Left forelimb (tissue), 1 donor: ENCODE measurements around the gene RNF222.
"Not testable (repeated sequence)": the region's sequence is repeated elsewhere in the genome, so short reads cannot be mapped to it uniquely, and the experiment has no call there.

Experiments
- DNase-seq: peaks from one replicate; pipeline ENCODE4 v3.0.0-alpha.2; 2018; ENCODE audit warnings: low spot score

RNF222 gene

DNA sequence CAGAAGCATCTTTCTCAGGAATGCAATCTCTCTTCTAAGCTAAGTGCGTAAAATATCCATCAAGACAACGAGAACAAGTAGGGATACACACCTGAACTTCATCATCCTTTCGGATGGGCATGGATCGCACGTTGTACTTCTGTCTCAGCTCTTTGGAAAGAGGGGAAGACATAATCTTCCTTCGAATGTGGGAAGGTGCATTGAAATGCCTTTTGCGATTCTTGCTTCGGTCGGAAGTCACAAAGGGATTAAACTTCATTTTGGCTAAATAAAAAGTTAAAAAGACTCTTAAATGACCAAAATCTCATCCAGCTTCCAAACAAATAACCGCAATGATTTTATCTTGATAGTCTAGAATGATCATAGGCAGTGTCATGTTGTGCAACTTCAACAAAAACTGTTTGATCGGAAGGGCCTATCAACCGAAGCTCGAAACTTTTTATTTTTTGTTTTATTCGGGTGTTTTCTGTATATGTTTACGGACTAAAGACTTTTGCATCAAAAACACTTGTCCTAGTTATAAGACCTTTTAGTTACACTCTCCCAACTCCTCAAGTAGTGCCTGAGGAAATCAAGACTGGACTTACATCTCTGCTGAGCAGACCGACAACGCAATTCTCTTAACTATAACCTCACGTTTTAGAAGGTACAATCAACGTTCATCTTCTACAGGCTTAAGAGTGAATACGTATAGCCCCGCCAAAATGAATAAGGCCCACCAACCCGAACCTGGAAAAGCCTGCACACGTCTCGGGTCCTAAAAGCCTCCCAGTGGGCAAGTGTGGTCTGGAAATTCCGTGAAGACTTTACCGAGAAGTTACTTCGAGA is 15.4 kb downstream of the RNF222 start:
- DNase-seq = no peak

DNA sequence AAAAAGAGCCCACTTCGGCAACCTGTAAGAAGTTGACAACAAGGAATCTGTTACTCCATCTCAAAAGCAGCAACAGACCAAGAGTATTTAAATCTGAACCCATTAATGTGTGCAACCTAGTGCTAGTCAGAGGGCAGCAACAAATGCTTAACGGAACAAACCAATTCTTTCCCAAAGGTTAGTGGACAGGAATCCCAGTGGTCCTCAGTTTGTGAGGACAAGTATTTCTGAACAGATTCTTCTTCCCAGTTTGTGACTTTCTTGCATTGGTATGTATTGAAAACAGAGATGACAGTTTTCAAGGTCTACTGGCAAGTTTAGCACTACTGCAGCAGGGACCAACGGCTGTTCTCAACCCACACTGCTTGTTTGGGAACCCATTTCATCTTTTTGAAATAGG is 17.6 kb downstream of the RNF222 start:
- no peak for DNase-seq

DNA sequence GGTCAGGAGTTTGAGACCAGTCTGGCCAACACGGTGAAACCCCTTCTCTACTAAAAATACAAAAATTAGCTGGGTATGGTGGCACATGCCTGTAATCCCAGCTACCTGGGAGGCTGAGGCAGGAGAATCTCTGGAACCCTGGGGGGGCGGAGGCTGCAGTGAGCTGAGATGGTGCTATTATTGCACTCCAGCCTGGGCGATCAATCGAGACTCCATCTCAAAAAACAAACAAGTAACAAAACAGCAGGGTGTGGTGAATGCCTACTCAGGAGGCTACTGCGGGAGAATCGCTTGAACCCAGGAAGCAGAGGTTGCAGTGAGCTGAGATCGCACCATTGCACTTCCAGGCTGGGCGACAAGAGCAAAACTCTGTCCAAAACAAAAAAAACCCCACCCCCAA is 19.5 kb downstream of the RNF222 start:
- DNase-seq = not testable (repeated sequence)

DNA sequence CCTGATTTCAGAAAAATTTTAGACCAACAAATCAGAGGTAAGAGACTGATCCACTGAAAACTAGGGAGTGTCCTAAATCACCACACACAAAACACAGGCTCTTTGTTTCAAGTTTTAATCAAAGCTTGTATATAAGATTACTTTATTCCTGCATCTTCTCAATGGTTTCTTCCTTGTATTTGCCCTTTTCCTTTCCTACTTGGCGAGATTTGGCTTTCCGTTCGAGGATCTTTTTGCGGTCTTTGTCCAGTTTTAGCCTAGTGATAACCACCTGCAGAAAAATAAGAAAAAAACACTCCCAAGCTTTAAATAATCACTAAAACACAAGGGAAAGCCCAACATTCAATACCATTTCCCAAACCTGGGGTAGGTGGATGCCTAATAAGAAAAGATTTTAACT is 20.2 kb downstream of the RNF222 start:
- DNase-seq = no peak

DNA sequence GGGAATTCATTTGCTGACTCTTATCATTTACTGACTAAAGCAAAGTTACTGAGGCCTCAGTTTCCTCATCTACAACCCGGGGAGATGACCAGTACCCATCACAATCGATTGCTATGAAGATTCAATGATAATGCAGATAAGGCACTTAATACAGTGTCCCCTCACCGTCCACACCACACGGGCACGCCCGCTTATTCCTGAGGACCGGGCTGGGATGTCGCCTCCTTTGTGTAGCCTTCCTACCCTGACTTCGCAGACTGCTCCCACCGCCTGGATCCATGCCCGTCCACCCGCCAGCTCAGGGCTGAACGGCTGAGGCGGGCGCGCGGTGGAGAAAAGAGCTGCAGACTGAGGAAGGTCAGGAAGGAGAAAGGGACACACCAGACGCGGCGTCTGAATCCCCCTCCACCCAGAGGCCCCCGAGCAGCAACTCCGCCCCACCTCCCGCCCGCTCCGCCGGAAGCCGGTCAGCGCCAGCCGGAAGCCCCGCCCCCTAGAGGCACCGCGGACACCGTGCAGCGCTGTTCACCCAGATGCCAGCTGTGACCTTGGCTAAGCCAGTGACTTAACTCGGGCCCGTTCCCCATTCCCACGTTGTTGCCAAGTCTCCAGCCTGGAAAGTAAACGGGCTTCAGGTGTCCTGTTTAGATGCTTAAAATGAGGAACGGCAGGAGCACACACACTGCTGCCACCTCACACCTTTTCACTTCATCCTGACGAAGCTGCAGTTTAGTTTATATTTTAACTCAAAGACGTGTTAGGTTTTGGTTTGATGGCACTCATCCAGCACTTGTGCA is 21.2 kb downstream of the RNF222 start, which contains the start of gene KRABD2:
Gene KRABD2 (minus strand): TSS at position 434 of the 797 bp plus-strand sequence.
- peak; percentile 93 for DNase-seq

DNA sequence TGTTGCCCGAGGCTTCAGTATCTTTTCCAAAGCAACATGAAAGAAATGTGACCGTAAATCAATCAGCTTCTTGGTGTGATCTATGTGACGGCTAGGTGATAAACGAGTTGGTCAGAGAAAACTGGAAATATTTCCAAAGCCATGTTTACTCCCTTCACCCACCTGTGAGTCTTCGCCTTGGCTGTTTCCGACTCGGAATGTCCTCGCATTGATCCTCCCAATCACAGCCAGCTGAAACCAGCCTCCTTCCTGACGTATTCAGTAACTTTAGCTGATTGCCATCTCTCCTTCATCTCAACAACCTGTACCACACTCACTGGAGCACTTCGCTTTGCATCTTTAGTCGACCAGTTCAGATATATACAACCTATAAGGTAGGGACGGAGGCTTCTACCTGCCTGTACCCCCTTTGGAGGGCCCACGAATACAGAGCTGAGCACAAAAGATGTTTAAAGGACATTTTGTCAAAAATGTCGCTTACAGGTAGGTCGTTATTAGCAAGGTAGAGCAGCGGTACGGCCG is 21.8 kb downstream of the RNF222 start:
- DNase-seq = no peak

DNA sequence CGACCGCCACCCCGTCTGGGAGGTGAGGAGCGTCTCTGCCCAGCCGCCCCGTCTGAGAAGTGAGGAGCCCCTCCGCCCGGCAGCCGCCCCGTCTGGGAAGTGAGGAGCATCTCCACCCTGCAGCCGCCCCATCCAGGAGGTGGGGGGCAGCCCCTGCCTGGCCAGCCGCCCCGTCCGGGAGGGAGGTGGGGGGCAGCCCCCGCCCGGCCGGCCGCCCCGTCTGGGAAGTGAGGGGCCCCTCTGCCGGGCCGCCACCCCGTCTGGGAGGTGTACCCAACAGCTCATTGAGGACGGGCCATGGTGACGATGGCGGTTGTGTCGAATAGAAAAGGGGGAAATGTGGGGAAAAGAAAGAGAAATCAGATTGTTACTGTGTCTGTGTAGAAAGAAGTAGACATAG is 23.8 kb downstream of the RNF222 start:
- DNase-seq = not testable (repeated sequence)

DNA sequence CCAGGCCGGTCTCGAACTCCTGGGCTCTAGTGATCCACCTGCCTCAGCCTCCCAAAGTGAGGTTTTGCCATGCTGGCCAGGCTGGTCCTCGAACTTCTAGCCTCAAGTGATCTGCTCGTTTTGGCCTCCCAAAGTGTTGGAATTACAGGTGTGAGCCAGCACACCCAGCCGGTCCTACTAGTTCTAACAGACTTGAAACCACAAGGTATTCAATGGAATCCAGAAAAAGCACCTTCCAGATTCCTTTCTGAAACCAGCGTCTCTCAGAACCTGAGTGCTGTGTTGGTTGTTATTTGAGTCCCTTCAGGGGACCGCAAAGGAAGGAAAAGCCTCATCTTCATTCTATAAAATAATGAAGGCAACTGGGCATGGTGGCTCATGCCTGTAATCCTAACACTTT is 25.2 kb downstream of the RNF222 start:
- no peak for DNase-seq

DNA sequence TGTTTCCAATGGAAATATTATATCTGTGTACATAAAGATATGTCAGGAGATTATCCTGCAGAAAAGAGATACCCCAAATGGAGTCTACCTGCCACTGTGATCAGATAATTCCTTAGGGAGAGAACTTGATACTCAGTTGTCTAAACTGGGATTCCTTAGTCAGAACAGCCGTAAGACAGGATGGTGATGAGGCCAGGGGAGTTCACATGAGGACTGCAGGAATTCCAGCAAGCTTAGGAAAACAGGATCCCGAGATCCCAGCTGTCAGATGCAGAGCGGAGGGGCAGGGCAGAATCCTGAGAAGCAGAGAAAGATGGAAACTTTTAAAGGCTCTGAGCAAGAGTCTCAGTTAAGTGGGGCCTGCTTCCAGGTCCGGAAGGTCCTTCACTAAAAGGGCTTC is 25.8 kb downstream of the RNF222 start:
- no peak for DNase-seq

DNA sequence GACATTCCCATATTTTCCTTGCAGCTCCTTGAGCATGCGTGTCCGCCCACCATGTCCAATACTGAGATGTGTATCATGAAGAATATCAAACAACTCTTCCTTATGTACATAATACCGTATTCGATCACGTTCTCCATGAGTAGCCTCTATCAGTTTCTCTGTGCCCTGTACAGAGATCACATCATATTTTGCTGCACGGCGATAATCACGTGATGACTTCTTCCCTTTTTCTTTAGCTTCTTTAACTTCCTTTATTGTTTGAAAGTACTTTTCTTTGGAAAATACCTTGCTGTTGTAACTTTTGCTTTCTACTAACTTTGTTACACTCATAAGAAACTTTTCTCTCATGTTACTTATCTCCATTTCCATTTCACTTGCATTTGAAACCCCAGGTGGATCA is 27.7 kb downstream of the RNF222 start:
- no peak for DNase-seq

DNA sequence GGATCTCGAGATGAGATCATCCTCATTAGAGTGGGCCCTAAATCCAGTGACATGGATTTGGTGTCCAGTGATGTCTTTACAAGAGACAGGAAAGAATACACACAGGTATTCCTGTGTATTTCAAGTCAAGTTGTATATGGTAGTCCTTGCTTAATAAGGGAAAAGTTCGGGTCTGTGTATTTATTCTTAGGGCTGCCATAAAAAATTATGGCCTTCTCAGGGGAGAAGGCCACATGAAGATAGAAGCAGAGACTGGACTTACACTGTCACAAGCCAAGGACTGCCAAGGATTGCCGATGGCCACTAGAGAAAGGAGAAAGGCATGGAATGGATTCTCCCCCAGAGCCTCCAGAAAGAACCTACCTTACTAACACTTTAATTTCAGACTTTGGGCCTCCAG is 29.4 kb downstream of the RNF222 start:
- no peak for DNase-seq

DNA sequence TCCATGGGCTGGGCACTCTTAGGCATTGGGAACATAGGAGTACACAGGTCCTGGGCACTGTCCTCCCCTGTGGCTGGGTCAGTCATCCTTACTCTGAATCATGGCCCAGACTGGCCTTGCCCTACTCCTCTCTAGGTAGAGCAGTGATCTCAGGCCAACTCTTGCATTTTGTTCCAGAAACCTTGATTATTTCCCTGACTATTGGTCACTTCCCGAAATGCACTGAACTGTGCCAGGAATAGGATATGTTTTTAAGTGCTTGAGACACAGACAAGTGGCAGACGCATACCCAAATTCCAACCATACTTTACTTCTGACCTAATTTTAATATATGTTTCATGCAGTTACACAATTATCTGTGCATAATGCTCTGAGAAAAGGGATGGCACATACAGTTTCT is 31.4 kb downstream of the RNF222 start:
- no peak for DNase-seq

DNA sequence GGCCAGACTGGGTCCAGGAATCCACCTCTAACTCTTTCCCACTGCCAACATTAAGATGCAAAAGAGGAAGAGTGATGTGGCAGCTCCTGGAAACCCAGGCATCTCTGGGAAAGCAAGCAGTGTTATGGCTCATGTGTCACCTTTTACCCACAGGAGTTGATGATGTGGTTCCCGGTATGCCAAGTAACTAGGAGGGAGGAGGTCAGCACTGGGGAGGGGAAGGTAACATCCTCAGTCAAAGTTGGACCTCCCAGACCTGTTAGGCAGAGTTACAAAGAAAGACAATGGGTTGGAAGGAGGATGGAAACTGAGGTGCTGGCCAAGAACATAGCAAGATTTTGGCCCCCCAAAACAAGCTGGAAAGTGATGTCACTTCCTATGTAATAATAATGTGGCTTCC is 32.5 kb downstream of the RNF222 start:
- no peak for DNase-seq

DNA sequence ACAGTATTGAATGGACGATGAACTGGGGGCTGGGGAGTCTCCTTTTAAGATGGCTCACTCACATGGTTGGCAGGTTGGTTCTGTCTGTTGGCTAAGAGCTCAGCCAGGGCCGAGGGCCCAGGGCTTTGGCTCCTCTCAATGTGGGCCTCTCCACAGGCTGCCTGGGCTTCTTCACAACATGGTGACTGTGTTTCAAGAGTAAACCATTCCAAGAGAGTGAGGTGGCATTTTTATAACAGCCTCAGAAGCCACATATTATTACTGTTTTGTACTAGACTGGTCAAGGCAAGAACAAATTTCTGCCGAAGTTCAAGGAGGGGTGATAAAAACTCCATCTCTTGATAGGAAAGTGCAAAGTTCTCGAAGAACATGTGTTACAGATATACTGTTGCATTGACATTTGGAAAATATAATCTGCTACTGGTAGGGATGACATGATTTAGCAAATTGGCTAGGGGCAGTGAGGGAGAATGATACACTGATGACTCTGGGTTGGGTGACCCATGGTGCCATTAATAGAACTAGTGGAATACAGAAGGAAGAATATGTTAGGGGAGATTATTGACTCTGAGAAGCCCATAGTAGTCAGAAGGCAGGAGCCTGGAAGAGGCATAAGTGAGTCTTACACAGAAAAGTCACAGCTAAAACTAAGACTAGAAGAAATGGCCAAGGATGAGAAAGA is 34.8 kb downstream of the RNF222 start:
- no peak for DNase-seq

DNA sequence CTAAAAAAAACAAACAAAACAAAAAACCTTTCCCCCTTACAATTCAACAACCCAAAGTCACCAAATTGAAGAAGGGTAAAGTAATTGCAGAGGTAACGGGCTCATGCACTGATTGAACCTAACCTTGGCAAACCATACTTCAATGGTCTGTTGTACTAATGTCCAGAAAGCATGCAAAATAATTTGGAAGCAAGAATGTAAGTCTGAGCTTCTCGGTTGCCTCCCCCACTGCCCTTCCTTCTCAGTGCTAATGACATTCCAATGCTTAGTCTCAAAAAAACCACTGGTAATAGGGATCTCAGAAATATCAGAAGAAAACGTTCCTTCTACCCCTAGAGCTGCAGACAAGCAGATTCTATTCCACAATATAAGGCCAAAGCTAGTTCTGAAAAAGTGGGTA is 36.9 kb downstream of the RNF222 start:
- no peak for DNase-seq

DNA sequence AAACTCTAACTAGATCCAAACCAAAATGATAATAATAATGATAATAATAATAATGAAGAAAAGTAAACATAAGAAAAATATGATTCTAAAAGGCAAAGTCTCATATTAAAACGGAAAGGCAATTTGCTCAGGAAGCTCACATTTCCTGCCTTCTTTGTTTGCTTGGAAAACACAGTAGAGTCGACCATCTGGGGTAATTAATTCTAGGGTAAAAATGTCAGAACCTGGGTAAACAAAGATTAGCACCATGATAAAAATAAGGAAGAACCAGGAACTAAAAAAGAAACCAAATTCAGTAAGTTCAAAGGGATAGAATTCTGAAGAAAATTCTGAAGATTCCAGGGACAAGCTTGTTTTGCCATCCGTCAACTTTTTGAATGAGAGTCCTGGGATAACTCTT is 37.4 kb downstream of the RNF222 start:
- DNase-seq = no peak

DNA sequence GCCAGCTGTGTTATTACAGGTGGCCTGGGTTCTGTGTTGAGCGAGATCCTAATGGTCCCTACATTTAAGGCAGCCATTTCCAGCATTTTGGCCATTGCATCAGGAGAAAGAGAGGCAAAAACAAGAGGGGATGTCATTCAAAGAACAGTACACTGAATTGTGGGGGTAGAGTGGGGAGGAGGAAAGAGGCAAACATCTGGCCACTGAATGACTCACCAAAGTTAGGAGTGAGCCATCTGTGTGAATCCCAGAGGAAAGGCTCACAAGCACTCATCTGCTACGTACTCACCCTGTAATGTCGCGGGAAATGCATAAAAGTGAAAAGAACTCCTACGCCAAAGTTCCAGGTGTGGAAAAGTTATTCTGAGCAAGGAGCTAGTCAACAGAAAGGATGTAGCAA is 37.9 kb downstream of the RNF222 start:
- no peak for DNase-seq

DNA sequence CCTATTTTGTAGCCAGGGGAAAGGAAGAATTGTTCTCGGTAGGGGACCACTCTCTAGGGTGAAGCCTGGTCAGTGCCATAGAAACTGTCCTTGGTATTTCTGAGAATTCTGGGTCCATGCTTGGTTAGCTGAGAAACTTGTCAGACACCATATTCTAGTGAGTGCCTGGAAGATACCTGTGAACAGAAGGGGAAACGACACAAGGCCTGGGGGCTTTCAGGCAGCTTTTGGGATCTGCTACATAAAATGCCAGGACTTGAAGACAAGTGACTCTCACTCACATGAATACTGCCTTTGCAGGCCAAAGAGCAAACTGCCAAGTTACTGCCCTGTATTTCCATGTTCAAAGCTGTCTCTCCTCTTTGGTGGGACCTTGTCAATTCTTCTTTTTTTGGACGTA is 39.7 kb downstream of the RNF222 start:
- no peak for DNase-seq

DNA sequence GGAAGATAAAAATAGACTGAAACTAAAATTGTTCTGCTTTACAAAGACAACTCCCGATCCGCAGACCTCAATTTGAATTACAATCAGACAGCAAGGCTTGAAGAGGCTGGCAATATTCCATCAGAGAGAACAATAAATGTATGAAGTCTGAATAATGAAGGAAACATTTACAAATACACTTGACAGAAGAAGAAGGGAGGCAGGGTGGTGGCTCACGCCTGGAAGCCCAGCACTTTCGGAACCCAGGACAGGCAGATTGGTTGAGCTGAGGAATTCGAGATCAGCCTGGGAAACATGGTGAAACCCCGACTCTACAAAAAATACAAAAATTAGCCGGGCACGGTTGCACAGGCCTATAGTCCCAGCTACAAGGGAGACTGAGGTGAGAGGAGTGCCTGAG is 43.4 kb downstream of the RNF222 start:
- DNase-seq = no peak

DNA sequence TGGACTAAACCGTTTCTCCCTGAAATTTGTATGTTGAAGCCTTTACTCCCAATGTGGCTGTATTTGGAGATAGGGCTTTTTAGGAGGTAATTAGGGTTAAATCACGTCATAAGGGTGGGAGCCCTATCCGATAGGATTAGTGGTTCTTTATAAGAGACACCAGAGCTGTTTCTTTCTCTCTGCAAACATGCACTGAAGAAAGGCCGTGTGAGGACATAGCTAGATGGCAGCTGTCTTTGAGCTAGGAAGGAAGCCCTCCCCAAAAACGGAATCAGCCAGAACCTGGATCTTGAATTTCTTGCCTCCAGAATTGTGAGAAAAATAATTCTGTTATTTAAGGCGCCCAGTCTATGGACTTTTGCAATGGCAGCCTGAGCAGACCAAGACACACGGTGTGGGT is 43.9 kb downstream of the RNF222 start:
- DNase-seq = no peak

DNA sequence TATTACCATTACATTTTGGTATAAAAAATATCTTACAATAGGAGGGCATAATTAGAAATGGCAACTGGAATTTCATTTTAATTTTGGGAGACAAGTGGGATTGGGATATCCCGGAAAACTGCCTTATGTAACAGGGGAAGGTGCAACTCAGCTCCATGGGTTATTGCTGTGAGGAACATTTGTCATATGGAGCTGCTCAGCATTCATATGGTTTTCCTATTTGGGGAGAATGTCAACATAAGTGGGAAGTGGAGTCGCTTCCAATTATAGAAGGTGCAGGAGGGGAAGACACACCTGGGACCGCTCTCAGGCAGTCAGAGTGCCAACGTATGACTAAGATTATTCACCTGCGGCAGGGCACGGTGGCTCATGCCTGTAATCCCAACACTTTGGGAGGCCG is 47.3 kb downstream of the RNF222 start:
- no peak for DNase-seq

DNA sequence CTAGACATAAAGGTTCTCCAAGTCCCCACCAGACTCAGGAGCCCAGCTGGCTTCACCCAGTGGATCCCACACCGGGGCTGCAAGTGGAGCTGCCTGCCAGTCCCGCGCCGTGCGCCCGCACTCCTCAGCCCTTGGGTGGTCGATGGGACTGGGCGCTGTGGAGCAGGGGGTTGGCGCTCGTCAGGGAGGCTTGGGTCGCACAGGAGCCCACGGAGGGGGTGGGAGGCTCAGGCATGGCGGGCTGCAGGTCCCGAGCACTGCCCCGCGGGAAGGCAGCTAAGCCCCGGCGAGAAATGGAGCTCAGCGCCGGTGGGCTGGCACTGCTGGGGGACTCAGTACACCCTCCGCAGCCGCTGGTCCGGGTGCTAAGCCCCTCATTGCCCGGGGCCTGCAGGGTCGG is 50.6 kb downstream of the RNF222 start:
- DNase-seq = not testable (repeated sequence)
